Pancreas (tissue), 10 donors: ENCODE measurements around the gene RIN1. TPM values are rescaled to one million over a fixed set of nuclear protein-coding genes. Genes with fewer than 3 reads are reported as not detected.
A peak's percentile ranks its signal among the peaks of the same experiment; 100 is the strongest.

Experiments used
- ATAC-seq, 4 donors: fragments of 200-7000 bp; cut with Tn5 transposase; one replicate each; pipeline versions ENCODE4 v1.8.0 to v1.9.1; 2020; ENCODE audit warnings: mild to moderate bottlenecking in 4 of 4, moderate library complexity in 4 of 4
- DNase-seq, 6 donors: peaks; one replicate each; pipeline ENCODE4 v3.0.0-alpha.2; 2020
- FAIRE-seq: peaks from 2 replicates; lab custom pipeline; 2012; peaks lifted over from hg19 to GRCh38; lab: Jason Lieb, UNC
- H3K27ac ChIP-seq, 4 donors: fragments of 200-600 bp; sonication (generic); 1 replicate in 3 of 4; 2 replicates in 1 of 4; pipeline versions ENCODE4 v1.5.0 to v1.8.0; 2020
- H3K27me3 ChIP-seq, 4 donors: fragments of 200-600 bp; one replicate each; pipeline ENCODE4 v1.8.0; 2021
- H3K36me3 ChIP-seq, 3 donors: fragments of 200-600 bp; sonication (generic) in 1 of 3; one replicate each; pipeline versions ENCODE4 v1.5.0 to v1.8.0; 2020 to 2021
- H3K4me1 ChIP-seq, 3 donors: fragments of 200-600 bp; one replicate each; pipeline ENCODE4 v1.8.0; 2021
- H3K4me3 ChIP-seq, 4 donors: fragments of 200-600 bp; sonication (generic) in 2 of 4; one replicate each; pipeline versions ENCODE4 v1.5.0 to v1.8.0; 2020 to 2021
- H3K9me3 ChIP-seq, 4 donors: fragments of 200-600 bp; one replicate each; pipeline ENCODE4 v1.8.0; 2021
- WGBS, 2 donors: extraction: QIAGEN DNeasy Blood & Tissue Kit; methylation state at CpG; one replicate each; pipeline ENCODE4 v1.1.7; 2013; 5-methylcytosine and 5-hydroxymethylcytosine counted together
- intact Hi-C, 3 donors: fragments of 100-400 bp; cut with DNase I; formaldehyde crosslinking; loops; one replicate each; pipeline versions ENCODE4 v1.11.1 to v1.14.2; 2022
- polyA plus RNA-seq, 2 donors: library from polyadenylated mRNA; stranded (reverse); fragments of 200-250 nt; gene quantifications; one replicate each; pipeline ENCODE4 v1.2.3, GENCODE V29; 2013
- total RNA-seq, 6 donors: library from RNA; stranded (reverse); fragmentation: NEBNext Ultra II Directional in 4 of 6; extraction: Animal tissue kit (Norgen Biotek cat#: 25700) in 4 of 6; gene quantifications; one replicate each; pipeline versions ENCODE4 v1.2.1 to v1.2.4, GENCODE V29; 2021 to 2023
- TF ChIP-seq, protein P1 (sequence below), 4 donors: fragments of 200-600 bp; sonication (generic) in 3 of 4; IDR thresholded peaks; one replicate each; pipeline versions ENCODE4 v1.5.0 to v1.8.0; 2021; ENCODE audit warnings: antibody characterized with exemption in 4 of 4
- donor health status: healthy with polysubstance abuse.
- donor health status: DM: no; HTN: no; CAD: no; lungs with moderate emphysema.
- donor health status: DM: no; HTN: no; CAD: no.
- donor health status: control.
- donor health status: control.
- donor health status: Bipolar disorder and iron deficiency.
- donor health status: DM: yes; HTN: yes; CAD: no.
- donor health status: DM: no; HTN: no; CAD: no.
- donor health status: DM: no; HTN: no; CAD: no.
- donor health status: DM: yes; HTN: yes; CAD: no.

Gene RIN1
- total and polyA plus RNA-seq, 8 donors = 2.7 to 15.7 (median 4.8) TPM

- intact Hi-C loops = no loop called here
- ATAC-seq (no peak), FAIRE-seq (no peak)
Observed at GRCh38 chr11:66332371-66333219, 3.6 kb downstream of the RIN1 start.

DNA sequence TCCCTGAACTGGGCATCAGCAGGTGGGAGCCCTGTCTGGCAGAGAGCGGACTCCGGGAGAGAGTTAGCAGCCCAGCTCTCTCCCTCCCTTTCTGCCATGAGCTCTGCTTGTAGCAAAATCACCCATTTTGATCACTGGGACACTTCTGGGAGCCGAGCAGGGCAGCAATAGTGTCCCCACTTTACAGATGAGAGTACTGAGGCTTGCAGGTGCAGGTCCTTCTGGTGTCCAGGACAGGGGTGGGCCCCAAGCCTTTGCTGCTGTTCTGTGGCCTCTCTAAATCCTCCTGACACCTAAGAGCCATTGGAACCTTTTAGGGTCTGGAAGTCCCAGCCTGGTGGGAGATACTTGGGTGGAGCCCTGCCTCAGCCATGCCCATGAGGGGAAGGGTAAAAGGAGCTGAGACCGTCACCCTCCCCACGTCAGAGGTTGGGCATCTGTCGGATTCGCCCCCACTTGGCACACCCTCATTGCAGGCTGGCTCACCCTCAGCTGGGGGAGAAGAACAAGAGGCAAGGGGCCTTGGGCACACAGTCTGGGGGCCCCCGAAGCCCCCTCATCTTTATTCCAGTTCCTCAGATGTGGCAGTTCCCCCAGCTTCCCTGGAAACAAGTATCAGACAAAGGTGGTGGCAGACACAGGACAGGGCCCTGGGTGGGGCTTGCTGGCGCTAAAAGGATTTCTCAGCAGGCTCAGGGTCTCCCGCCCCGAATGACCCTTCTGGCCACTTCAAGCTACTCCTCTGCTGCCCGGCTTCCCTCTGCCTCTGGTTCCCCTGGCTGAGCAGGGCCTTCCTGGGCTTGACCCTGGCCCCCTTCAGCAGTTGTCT is 4.5 kb downstream of the RIN1 start:
- ATAC-seq (no peak), FAIRE-seq (no peak), DNase-seq (peak in 2 of 6 donors; percentile 44 to 47)

More at GRCh38 chr11:66332371-66333219, 3.6 kb downstream of the RIN1 start:
- H3K36me3 ChIP-seq = no peaks in the 10 kb centered on the region
- no peaks in the 10 kb centered on the region for H3K9me3 ChIP-seq
- H3K4me3 ChIP-seq = no peak overlapping the region
- TF ChIP-seq, protein P1, sequence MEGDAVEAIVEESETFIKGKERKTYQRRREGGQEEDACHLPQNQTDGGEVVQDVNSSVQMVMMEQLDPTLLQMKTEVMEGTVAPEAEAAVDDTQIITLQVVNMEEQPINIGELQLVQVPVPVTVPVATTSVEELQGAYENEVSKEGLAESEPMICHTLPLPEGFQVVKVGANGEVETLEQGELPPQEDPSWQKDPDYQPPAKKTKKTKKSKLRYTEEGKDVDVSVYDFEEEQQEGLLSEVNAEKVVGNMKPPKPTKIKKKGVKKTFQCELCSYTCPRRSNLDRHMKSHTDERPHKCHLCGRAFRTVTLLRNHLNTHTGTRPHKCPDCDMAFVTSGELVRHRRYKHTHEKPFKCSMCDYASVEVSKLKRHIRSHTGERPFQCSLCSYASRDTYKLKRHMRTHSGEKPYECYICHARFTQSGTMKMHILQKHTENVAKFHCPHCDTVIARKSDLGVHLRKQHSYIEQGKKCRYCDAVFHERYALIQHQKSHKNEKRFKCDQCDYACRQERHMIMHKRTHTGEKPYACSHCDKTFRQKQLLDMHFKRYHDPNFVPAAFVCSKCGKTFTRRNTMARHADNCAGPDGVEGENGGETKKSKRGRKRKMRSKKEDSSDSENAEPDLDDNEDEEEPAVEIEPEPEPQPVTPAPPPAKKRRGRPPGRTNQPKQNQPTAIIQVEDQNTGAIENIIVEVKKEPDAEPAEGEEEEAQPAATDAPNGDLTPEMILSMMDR (IDR thresholded peaks at IDR 0.05) = no peak
- no peak overlapping the region for H3K27ac ChIP-seq
- 78 to 82% methylated on average over 18 of the region's 18 CpGs for WGBS, 2 donors
- DNase-seq = peak in 2 of 6 donors; percentile 20 to 70
- H3K27me3 ChIP-seq = no peaks in the 10 kb centered on the region
- peaks cover 4 to 12% (median 10%) of the 10 kb centered on the region in 3 donors for H3K4me1 ChIP-seq

GRCh38 chr11:66330931-66331330 is 5.3 kb downstream of the RIN1 start:
- WGBS, 2 donors = 56 to 80% methylated on average over 7 to 10 of the region's 10 CpGs
- ATAC-seq (no peak), DNase-seq (peak in 1 of 6 donors; percentile 40), FAIRE-seq (no peak)
- intact Hi-C loops = no loop called here
- Histone ChIP-seq H3K27ac (no peak overlapping the region), H3K9me3 (no peaks in the 10 kb centered on the region), H3K4me3 (no peak overlapping the region), H3K4me1 (peaks cover 0 to 4% (median 3%) of the 10 kb centered on the region in 3 donors), H3K27me3 (no peaks in the 10 kb centered on the region), H3K36me3 (no peaks in the 10 kb centered on the region)
- TF ChIP-seq, protein P1 (IDR thresholded peaks at IDR 0.05) = no peak

More for the DNA sequence above, 4.5 kb downstream of the RIN1 start:
- Histone ChIP-seq H3K4me3 (no peak overlapping the region), H3K27me3 (no peaks in the 10 kb centered on the region), H3K9me3 (no peaks in the 10 kb centered on the region), H3K27ac (no peak overlapping the region), H3K4me1 (peaks cover 4 to 8% (median 5%) of the 10 kb centered on the region in 3 donors), H3K36me3 (no peaks in the 10 kb centered on the region)
- intact Hi-C loops = no loop called here
- WGBS, 2 donors = 85 to 94% methylated on average over 12 of the region's 12 CpGs
- TF ChIP-seq, protein P1 (IDR thresholded peaks at IDR 0.05) = no peak

DNA sequence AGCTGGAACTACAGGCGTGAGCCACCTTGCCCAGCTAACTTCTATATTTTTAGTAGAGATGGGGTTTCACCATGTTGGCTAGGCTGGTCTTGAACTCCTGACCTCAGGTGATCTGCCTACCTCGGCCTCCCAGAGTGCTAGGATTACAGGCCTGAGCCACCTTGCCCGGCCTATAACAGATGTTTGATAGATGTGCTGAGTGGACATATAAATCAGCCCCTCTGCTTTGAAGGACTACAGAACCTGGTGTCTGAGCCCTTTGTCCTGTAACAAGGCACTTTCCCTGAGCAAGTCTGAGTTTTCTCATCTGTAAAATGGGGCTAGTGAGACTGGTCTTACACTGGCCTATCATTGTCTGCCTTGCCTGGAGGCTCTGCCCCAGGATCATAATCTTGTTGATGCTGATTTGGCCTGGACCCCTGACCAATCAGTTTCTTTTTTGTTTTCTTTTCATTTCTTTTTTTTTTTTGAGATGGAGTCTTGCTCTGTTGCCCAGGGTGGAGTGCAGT is 7.0 kb downstream of the RIN1 start:
- Histone ChIP-seq H3K9me3 (no peaks in the 10 kb centered on the region), H3K4me1 (no peaks in the 10 kb centered on the region), H3K27me3 (no peaks in the 10 kb centered on the region), H3K36me3 (no peaks in the 10 kb centered on the region), H3K4me3 (no peak overlapping the region), H3K27ac (no peak overlapping the region)
- FAIRE-seq (no peak), DNase-seq (peak in 1 of 6 donors; percentile 1), ATAC-seq (no peak)
- TF ChIP-seq, protein P1 (IDR thresholded peaks at IDR 0.05) = no peak
- intact Hi-C loops = no loop called here
- WGBS, 2 donors = 75 to 85% methylated on average over 3 of the region's 3 CpGs
